Measurements from ENCODE around the gene DTNB.
"Not testable (repeated sequence)": the region's sequence is repeated elsewhere in the genome, so short reads cannot be mapped to it uniquely, and the experiment has no call there.

The DTNB gene

GRCh38 chr2:25405611-25406295 lies 267.6 kb downstream of the DTNB start:
- Histone ChIP-seq H3K9me3 (ENCODE audit: control insufficient read depth, low read length) (no peaks in the 10 kb centered on the region), H3K36me3 (ENCODE audit: control insufficient read depth, insufficient read depth, low read length) (no peaks in the 10 kb centered on the region), H3K4me3 (ENCODE audit: insufficient read depth, low read depth, low read length) (no peak overlapping the region), H3K4me1 (ENCODE audit: control insufficient read depth, insufficient read depth, low read length) (no peaks in the 10 kb centered on the region), H3K27ac (ENCODE audit: insufficient read depth, low read depth, low read length, poor library complexity, severe bottlenecking) (no peak overlapping the region), H3K27me3 (ENCODE audit: control insufficient read depth, insufficient read depth, low read length, poor library complexity, severe bottlenecking) (no peaks in the 10 kb centered on the region)
- WGBS, 2 experiments: 95 to 96% methylated on average over 9 of the region's 9 CpGs

GRCh38 chr2:25403120-25403760 lies 270.1 kb downstream of the DTNB start:
- WGBS, 2 experiments: 91 to 94% methylated on average over 13 of the region's 13 CpGs
- not testable (repeated sequence) for H3K9me3 ChIP-seq (ENCODE audit: control insufficient read depth, low read length); H3K36me3 ChIP-seq (ENCODE audit: control insufficient read depth, insufficient read depth, low read length); H3K27me3 ChIP-seq (ENCODE audit: control insufficient read depth, insufficient read depth, low read length, poor library complexity, severe bottlenecking); H3K27ac ChIP-seq (ENCODE audit: insufficient read depth, low read depth, low read length, poor library complexity, severe bottlenecking); H3K4me1 ChIP-seq (ENCODE audit: control insufficient read depth, insufficient read depth, low read length); H3K4me3 ChIP-seq (ENCODE audit: insufficient read depth, low read depth, low read length)

- H3K27me3 ChIP-seq (ENCODE audit: control insufficient read depth, insufficient read depth, low read length, poor library complexity, severe bottlenecking): no peaks in the 10 kb centered on the region
- no peaks in the 10 kb centered on the region for H3K9me3 ChIP-seq (ENCODE audit: control insufficient read depth, low read length)
- H3K4me3 ChIP-seq (ENCODE audit: insufficient read depth, low read depth, low read length): no peak overlapping the region
- no peaks in the 10 kb centered on the region for H3K36me3 ChIP-seq (ENCODE audit: control insufficient read depth, insufficient read depth, low read length)
- 94 to 95% methylated on average over 3 of the region's 3 CpGs for WGBS, 2 experiments
- no peaks in the 10 kb centered on the region for H3K4me1 ChIP-seq (ENCODE audit: control insufficient read depth, insufficient read depth, low read length)
- no peak overlapping the region for H3K27ac ChIP-seq (ENCODE audit: insufficient read depth, low read depth, low read length, poor library complexity, severe bottlenecking)
Measured at GRCh38 chr2:25402477-25402876, 270.9 kb downstream of the DTNB start.

GRCh38 chr2:25401307-25402026 lies 271.9 kb downstream of the DTNB start:
- Histone ChIP-seq H3K36me3 (ENCODE audit: control insufficient read depth, insufficient read depth, low read length) (no peaks in the 10 kb centered on the region), H3K27me3 (ENCODE audit: control insufficient read depth, insufficient read depth, low read length, poor library complexity, severe bottlenecking) (no peaks in the 10 kb centered on the region), H3K27ac (ENCODE audit: insufficient read depth, low read depth, low read length, poor library complexity, severe bottlenecking) (no peak overlapping the region), H3K9me3 (ENCODE audit: control insufficient read depth, low read length) (no peaks in the 10 kb centered on the region), H3K4me3 (ENCODE audit: insufficient read depth, low read depth, low read length) (no peak overlapping the region), H3K4me1 (ENCODE audit: control insufficient read depth, insufficient read depth, low read length) (no peaks in the 10 kb centered on the region)
- 91 to 96% methylated on average over 8 of the region's 8 CpGs for WGBS, 2 experiments

GRCh38 chr2:25400576-25401216 lies 272.7 kb downstream of the DTNB start:
- Histone ChIP-seq H3K27ac (ENCODE audit: insufficient read depth, low read depth, low read length, poor library complexity, severe bottlenecking) (no peak overlapping the region), H3K27me3 (ENCODE audit: control insufficient read depth, insufficient read depth, low read length, poor library complexity, severe bottlenecking) (no peaks in the 10 kb centered on the region), H3K4me3 (ENCODE audit: insufficient read depth, low read depth, low read length) (no peak overlapping the region), H3K36me3 (ENCODE audit: control insufficient read depth, insufficient read depth, low read length) (no peaks in the 10 kb centered on the region), H3K9me3 (ENCODE audit: control insufficient read depth, low read length) (no peaks in the 10 kb centered on the region), H3K4me1 (ENCODE audit: control insufficient read depth, insufficient read depth, low read length) (no peaks in the 10 kb centered on the region)
- 85 to 90% methylated on average over 3 of the region's 3 CpGs for WGBS, 2 experiments

- 93 to 94% methylated on average over 8 of the region's 8 CpGs for WGBS, 2 experiments
- H3K27ac ChIP-seq (ENCODE audit: insufficient read depth, low read depth, low read length, poor library complexity, severe bottlenecking): no peak overlapping the region
- H3K4me3 ChIP-seq (ENCODE audit: insufficient read depth, low read depth, low read length): no peak overlapping the region
Measured at GRCh38 chr2:25400169-25400568, 273.2 kb downstream of the DTNB start.

GRCh38 chr2:25398534-25398933 lies 274.8 kb downstream of the DTNB start:
- H3K27me3 ChIP-seq (ENCODE audit: control insufficient read depth, insufficient read depth, low read length, poor library complexity, severe bottlenecking): no peaks in the 10 kb centered on the region
- no peaks in the 10 kb centered on the region for H3K36me3 ChIP-seq (ENCODE audit: control insufficient read depth, insufficient read depth, low read length)
- no peak overlapping the region for H3K27ac ChIP-seq (ENCODE audit: insufficient read depth, low read depth, low read length, poor library complexity, severe bottlenecking)
- H3K9me3 ChIP-seq (ENCODE audit: control insufficient read depth, low read length): no peaks in the 10 kb centered on the region
- H3K4me3 ChIP-seq (ENCODE audit: insufficient read depth, low read depth, low read length): no peak overlapping the region
- no peaks in the 10 kb centered on the region for H3K4me1 ChIP-seq (ENCODE audit: control insufficient read depth, insufficient read depth, low read length)
- WGBS, 2 experiments: 88 to 95% methylated on average over 4 of the region's 4 CpGs

More at GRCh38 chr2:25400169-25400568, 273.2 kb downstream of the DTNB start:
- Histone ChIP-seq H3K4me1 (ENCODE audit: control insufficient read depth, insufficient read depth, low read length) (no peaks in the 10 kb centered on the region), H3K9me3 (ENCODE audit: control insufficient read depth, low read length) (no peaks in the 10 kb centered on the region), H3K36me3 (ENCODE audit: control insufficient read depth, insufficient read depth, low read length) (no peaks in the 10 kb centered on the region), H3K27me3 (ENCODE audit: control insufficient read depth, insufficient read depth, low read length, poor library complexity, severe bottlenecking) (no peaks in the 10 kb centered on the region)

- Histone ChIP-seq H3K27ac (ENCODE audit: insufficient read depth, low read depth, low read length, poor library complexity, severe bottlenecking) (no peak overlapping the region), H3K9me3 (ENCODE audit: control insufficient read depth, low read length) (no peaks in the 10 kb centered on the region), H3K4me3 (ENCODE audit: insufficient read depth, low read depth, low read length) (no peak overlapping the region), H3K36me3 (ENCODE audit: control insufficient read depth, insufficient read depth, low read length) (no peaks in the 10 kb centered on the region), H3K4me1 (ENCODE audit: control insufficient read depth, insufficient read depth, low read length) (no peaks in the 10 kb centered on the region), H3K27me3 (ENCODE audit: control insufficient read depth, insufficient read depth, low read length, poor library complexity, severe bottlenecking) (no peaks in the 10 kb centered on the region)
- WGBS, 2 experiments: 91 to 97% methylated on average over 4 of the region's 4 CpGs
Measured at GRCh38 chr2:25397777-25398176, 275.6 kb downstream of the DTNB start.

GRCh38 chr2:25389161-25389560 lies 284.2 kb downstream of the DTNB start:
- H3K27ac ChIP-seq (ENCODE audit: insufficient read depth, low read depth, low read length, poor library complexity, severe bottlenecking): no peak overlapping the region
- H3K9me3 ChIP-seq (ENCODE audit: control insufficient read depth, low read length): no peaks in the 10 kb centered on the region
- WGBS, 2 experiments: 95 to 97% methylated on average over 9 of the region's 9 CpGs
- no peaks in the 10 kb centered on the region for H3K4me1 ChIP-seq (ENCODE audit: control insufficient read depth, insufficient read depth, low read length)
- no peak overlapping the region for H3K4me3 ChIP-seq (ENCODE audit: insufficient read depth, low read depth, low read length)
- H3K27me3 ChIP-seq (ENCODE audit: control insufficient read depth, insufficient read depth, low read length, poor library complexity, severe bottlenecking): no peaks in the 10 kb centered on the region
- H3K36me3 ChIP-seq (ENCODE audit: control insufficient read depth, insufficient read depth, low read length): peaks cover 2% of the 10 kb centered on the region

- peaks cover 2% of the 10 kb centered on the region for H3K36me3 ChIP-seq (ENCODE audit: control insufficient read depth, insufficient read depth, low read length)
- no peak overlapping the region for H3K27ac ChIP-seq (ENCODE audit: insufficient read depth, low read depth, low read length, poor library complexity, severe bottlenecking)
- H3K4me1 ChIP-seq (ENCODE audit: control insufficient read depth, insufficient read depth, low read length): no peaks in the 10 kb centered on the region
- H3K4me3 ChIP-seq (ENCODE audit: insufficient read depth, low read depth, low read length): no peak overlapping the region
- H3K27me3 ChIP-seq (ENCODE audit: control insufficient read depth, insufficient read depth, low read length, poor library complexity, severe bottlenecking): no peaks in the 10 kb centered on the region
- 91% methylated on average over 6 of the region's 6 CpGs for WGBS, 2 experiments
- no peaks in the 10 kb centered on the region for H3K9me3 ChIP-seq (ENCODE audit: control insufficient read depth, low read length)
Measured at GRCh38 chr2:25388491-25388890, 284.9 kb downstream of the DTNB start.
